Stimulated activated CD4-positive, alpha-beta T cell treated with anti-CD3 and anti-CD28 coated beads, TNF-alpha, amount 100 ng/mL, for 48 hours (primary cell): ENCODE results near the gene IWS1.
"Not testable (repeated sequence)": the region's sequence is repeated elsewhere in the genome, so short reads cannot be mapped to it uniquely, and the experiment has no call there.

Experiments
- DNase-seq, 3 donors: peaks; one replicate each; pipeline ENCODE4 v3.0.0-alpha.2; 2020; ENCODE audit warnings: low read depth in 3 of 3

Gene IWS1

DNA sequence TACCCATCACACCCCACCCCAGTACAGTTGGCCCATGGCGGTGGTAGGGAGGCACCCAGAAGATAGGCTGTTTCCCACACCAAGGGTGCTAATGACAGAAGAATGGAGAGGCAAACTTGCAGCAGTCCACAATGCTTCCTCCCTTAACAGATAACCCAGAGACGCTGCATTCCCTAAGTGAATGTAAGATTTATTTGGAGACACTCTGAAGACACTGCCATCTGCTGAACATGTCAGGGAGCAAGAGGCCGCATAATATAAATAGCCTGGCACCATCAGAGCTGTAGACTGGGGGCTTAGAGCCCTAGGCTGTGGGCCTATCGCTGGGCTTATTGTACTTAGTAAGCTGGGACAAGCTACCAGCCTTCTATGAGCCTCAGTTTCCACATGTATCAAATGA is 2.2 kb upstream of the IWS1 start:
- no peak for DNase-seq

DNA sequence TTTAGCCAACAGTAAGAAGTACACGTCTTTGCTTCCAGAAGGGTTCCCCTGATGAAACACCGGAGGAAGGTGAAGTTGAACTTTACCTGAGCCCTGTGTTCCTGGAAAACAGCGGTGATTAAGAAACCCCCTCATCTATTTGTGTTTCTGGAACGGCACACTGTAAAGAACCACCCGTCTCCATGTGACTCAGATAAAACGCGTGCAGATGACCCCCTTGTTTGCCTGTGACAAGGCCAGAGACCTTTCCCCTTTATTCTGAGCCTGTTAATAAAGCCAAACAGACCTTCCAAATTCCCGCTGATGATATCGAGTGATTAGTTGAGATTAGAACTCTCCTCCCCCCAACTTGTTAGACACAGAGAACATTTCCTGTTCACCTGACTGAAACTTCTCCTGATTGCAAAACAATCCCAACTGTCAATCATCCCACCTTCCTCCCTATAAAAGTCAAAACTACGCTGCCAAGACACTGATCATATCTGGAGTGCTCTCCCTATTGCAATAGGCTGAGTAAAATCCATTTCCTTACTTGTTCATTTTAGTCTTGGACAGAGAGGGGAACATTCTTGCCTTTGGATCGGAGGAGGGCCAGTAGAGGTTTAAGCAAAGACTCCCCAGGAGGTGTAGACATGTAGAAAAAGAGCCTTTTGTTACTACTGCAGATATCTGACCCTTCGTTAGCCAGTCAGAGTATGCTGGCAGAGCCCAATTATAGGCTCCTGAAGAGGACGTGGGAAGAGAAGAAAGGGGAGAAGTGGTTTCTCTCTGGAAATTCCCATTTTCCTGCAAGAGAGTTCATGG is 914 bp upstream of the IWS1 start:
- peak in 1 of 3 donors; percentile 9 for DNase-seq

DNA sequence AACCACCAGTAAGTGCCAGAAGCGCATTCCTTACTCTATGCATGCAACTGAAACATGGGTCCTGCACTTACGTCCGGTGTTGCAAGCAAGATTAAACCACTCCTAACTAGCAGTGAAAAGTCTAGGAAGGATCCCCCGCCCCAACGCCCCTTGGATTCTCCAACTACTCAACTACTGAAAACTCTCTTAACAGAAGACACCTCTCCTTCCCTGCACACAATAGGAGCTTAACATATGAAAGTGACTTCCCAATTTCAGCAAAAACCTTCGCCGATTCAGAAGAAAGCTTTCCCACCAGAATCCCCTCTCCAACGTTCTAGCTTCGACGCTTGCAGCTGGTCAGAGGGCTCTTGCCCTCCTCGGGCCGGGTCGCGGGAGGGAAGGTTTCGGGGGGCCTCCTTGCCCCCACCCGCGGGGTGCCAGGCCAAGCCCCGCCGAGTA is 578 bp downstream of the IWS1 start:
- DNase-seq, result peak in 1 of 3 donors; percentile 6

DNA sequence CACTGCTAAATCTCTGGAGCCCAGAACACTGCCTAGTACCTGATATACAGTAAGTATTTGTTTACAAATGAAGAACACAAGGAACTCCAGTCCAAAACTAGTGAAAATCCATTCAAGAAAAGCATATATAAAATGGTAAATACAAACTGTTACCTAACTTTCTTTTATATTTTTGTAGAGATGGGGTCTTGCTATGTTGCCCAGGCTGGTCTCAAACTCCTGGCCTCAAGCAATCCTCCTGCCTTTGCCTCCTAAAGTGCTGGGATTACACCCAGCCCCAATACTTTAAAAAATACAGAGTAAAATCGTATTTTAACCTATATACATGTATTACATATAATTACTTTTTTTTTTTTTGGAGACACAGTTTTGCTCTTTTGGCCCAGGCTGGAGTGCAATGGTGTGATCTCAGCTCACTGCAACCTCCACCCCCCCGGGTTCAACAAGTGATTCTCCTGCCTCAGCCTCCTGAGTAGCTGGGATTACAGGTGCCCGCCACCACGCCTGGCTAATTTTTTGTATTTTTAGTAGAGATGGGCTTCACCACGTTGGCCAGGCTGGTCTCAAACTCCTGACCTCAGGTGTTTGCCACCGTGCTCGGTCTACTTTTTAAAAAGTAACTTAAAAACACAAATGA is 2.0 kb downstream of the IWS1 start:
- not testable (repeated sequence) for DNase-seq

DNA sequence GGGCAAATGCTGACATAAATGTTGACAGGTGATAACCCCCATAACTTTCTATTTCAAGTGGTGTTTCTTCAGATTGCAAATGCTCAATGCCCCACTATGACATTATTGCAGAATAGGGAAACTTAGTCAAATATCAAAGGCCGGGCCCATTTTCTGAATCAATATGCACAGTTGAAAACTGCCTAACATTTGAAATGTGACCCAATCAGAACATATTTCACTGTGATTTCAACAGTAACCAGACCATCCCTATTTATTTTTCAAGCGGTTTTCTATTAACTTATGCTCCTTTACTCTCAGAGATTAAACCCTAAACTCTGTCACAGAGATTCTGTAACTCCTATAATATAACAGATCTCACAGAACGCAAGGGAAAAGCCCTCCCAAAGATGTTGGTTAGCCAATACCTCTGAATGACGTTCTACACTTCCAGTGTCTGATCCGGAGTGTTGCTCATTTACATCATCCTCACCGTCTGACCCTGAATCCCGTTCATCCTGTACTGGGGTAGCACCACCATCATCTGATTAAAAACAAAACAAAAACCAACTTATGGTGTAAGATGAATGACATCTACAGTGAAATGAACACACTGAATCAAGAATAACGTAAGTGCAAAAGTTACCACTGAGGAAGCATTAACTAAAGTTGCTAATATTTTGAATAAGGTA is 2.9 kb downstream of the IWS1 start:
- no peak for DNase-seq

DNA sequence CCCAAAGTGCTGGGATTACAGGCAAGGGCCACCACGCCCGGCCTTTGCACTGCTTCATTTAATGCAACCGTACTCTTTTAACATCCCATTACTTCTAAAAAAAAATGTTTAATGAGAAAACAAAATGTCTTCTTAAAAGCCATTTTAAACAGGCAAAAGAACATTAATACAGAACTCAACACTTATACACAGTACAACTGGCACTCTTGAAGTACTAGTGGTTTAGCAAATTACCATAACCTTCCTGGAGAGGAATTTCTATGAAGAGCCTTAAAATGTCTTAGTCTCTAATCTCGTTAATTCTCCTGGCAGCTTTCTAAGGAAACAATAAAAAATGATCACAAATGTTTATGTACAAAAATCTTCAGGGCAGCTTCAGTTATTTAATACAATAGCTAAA is 5.9 kb downstream of the IWS1 start:
- no peak for DNase-seq

DNA sequence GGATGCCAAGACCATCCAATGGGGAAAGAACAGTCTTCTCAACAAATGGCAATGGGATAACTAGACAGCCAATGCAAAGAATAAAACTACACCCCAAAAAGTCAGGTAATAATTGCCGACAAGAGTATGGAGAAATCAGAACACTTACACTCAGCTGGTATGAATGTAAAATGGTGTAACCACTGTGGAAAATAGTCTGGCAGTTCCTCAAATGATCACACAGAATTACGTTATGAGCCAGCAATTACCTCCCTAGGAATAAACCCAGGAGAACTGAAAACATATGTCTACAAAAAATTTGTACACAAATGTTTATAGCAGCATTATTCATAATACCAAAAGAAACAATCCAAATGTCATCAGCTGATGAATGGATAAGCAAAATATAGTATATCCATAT is 8.8 kb downstream of the IWS1 start:
- no peak for DNase-seq

DNA sequence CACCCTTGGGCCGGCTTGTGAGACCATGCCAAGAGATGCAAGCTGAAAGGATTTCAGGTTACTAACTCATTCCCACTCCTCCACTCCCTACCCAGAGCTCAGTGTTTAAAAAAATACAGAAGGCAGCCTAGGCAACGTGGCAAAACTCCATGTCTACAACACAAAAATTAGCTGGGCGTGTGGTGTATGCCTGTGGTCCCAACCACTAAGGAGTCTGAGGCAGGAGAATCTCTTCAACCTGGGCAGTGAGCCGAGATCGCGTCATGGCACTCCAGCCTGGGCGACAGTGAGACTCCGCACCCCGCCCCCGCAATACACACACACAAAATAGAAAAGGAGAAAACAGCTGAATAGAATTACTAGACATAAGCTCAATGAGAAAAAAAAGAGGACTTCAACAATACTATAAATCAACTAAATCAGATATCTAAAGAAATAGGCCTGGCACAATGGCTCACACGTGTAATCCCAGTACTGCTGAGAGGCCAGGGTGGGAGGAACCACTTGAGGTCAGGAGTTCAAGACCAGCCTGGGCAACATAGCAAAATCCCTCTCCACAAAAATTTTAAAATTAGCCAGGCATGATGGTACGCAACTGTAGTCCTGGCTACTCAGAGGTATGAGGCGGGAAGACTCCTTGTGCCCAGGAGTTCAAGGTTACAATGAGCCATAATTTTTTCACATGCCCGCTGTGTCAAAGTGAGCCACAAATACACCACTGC is 10.1 kb downstream of the IWS1 start:
- DNase-seq, result no peak

DNA sequence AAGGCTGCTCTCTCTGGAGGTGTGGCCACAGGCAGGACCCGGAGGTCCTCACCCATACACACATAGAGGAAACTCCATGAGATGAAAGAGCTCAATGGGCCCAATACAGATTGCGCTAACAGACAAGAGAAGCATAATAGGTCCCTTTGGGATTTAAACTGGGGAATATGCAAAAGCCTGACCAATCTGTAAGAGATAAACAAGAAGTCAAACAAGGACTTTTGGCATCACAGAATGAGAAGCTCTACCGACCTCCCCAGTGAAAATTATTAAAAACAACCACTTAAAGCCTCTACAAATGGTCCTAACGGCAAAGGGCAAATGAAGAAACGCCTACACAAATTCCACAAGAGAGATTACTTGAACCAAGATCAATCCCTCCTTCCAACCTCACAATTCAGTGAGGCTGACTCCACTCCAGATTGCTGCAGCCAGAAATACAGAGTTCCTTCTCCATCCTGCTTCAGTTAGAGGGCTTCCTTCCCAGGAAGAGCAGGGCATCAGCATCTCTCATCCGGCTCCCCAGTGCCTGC is 10.8 kb downstream of the IWS1 start:
- DNase-seq, result no peak

DNA sequence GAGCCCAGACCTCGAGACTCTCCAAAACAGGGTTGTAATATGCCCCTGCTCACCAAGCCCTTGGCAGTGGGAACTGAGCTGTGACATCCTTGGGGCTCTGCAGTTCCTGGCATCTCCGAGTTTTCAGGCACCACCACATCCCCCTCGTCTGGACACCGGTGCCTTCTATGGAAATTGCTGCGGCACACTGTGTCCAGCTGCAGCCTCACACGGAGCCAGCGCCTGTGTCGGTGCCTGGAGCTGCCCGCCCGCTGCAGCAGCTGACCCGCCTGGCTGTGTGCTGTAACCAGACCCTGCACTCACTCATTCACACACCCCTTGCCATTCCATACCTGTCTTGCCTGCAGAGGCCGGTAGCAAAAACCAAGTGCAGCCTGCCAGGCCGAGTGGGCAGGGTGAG is 11.8 kb downstream of the IWS1 start:
- no peak for DNase-seq

DNA sequence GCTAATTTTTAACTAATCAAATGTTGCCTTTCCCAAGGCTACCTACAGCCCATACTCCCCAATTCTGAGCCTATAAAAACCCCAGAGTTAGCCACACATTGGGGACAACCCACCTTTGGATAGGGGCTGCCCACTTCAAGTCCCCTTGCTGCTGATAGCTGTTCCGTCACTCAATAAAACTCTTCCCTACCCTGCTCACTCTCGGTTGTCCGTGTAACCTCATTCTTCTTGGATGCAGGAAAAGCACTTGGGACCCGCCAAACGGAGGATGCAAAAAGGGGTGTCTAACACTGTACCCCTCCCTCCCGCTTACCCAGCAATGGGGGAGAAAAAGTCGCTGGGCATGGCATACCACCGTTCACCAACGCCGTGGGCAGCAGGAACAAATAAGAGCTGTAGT is 12.2 kb downstream of the IWS1 start:
- DNase-seq, result no peak

DNA sequence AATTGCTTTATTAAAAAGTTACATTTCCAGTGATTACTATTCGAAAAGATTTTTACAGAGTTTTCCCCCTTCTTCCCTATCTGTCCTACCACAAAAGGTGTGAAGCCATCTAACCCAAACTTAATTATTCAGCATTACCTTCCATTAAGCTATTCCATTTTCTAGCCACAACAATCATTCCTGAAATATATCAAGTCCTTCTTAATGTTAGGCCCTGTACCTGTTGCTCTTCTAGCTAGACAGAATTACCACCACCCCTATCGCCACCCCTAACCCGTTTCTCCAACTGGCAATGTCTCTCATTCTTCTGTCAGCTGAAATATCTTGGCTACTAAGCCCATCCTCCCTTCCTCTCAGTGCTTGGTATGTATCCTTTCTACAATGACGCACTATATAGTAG is 13.9 kb downstream of the IWS1 start:
- DNase-seq, result no peak

DNA sequence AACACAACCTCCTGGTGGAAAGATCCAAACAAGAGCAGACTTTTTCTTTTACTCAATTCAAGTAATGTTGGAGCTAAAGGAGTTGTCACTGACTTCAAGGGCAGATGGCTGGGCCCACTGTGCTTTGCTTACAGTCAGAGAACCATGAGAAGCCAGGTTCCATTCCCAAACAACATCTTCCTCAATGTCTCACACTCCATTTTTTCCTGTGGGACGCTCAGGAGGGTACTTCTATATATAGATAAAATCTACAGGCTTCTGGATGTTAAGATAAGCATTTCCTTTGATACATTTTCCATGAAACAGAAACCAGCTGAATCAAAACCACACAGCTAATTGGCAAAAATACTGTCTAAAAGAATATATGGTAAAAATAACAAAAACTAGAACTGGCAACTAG is 14.4 kb downstream of the IWS1 start:
- DNase-seq, result no peak

DNA sequence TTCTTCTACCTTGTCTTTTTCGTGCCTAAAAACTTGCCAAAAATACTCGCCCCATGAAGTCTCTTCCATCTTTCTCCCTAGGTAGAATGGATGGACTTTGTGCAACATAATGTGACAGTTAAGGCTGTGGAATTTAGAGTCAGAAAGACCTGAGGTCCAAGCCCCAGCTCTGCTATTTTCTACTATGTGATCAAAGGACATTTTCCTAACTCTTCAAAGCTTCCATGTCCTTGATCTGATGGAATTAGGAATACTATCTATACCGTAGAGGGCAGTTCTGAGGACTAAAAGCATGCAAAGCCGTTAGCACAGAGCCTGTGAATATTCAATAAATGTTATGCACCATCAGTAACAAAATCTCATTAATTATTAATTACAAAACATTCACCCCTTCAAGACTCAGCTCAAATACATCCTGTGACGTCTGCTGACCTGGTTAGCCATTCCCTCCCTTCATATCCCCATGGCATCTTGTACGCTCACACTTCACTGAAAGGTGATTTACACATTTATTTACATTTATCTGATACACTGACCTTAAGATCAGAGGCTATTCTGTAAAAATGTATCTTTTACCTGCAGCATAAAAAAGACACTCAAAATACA is 15.1 kb downstream of the IWS1 start:
- no peak for DNase-seq

DNA sequence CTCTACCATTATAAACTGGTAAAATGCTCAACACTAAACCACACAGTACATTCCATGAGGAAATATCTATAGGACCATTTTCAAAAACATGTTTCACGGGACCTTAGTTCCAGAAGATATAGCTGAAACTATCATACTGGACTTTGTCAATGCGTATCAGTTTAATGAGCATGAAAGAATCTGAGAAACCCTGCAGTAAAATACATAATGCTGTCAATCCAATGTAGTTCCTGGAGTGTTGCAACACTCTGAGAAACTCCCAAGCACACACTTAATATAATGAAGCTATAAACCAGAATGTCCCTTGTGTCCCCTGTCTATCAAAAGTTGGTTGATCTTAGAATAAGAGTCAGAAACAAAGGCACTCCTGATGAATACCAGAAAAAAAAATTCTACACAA is 16.2 kb downstream of the IWS1 start:
- DNase-seq, result no peak

DNA sequence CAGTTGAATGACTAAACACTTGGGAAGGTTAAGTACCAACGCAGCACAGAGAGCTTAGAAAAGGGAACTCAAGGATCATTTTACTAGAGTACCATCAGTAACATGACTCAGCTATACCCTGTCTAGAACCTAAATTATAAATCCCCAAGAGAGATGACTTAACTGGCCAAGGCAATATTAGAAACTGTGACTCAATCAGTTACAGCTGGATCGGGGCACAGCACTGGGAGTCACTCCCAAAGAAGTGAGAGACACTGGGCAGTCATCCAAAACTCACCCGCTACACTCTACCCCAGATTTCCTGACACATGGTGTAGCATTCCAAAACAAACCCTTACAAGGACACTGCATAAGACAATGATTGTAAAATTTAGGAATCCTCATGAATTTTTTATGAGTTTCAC is 17.7 kb downstream of the IWS1 start:
- DNase-seq, result no peak

DNA sequence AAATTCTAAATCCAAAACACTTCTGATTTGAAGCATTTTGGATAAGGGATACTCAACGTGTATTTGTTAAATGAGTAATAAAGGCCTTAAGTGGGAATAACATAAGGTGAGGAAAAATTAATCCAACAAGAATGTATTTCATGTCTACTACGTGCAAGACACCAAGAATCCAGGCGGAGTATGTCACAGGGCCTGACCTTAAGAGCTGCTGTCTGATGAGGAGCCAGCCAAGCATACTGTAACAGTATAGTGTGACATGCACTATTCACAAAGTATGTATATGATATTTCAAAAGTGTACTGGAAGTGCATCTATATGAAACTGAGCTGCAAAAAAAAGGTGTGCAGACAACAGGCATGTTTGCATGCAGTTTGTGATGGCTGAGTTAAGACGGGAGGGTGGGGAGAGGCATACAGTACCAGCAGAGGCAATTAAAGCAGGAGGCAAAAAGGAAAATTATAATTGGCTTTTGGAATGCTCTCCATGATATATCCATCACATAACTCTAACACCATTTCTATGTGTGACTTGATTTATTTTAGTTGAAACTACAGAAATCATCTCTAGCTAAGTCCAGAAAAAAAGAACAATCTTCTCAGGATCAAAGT is 18.2 kb downstream of the IWS1 start:
- no peak for DNase-seq

DNA sequence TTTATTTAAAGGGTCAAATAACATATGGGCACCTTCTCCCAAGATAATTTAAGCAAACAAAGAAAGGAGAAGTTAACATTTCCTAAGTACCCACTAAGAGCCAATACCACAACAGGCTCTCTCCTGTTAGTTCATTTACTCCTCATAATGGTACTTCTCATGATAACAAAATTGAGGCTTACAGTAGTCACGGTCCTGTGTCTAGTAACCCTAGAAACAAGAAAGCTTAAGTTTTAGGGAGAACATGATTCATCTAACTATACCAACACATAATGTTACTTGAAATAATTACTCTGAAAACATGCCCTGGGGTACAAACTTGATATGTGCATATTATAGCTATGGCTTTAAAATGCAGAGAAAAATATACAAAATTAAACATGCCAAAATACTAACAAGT is 19.8 kb downstream of the IWS1 start:
- no peak for DNase-seq

DNA sequence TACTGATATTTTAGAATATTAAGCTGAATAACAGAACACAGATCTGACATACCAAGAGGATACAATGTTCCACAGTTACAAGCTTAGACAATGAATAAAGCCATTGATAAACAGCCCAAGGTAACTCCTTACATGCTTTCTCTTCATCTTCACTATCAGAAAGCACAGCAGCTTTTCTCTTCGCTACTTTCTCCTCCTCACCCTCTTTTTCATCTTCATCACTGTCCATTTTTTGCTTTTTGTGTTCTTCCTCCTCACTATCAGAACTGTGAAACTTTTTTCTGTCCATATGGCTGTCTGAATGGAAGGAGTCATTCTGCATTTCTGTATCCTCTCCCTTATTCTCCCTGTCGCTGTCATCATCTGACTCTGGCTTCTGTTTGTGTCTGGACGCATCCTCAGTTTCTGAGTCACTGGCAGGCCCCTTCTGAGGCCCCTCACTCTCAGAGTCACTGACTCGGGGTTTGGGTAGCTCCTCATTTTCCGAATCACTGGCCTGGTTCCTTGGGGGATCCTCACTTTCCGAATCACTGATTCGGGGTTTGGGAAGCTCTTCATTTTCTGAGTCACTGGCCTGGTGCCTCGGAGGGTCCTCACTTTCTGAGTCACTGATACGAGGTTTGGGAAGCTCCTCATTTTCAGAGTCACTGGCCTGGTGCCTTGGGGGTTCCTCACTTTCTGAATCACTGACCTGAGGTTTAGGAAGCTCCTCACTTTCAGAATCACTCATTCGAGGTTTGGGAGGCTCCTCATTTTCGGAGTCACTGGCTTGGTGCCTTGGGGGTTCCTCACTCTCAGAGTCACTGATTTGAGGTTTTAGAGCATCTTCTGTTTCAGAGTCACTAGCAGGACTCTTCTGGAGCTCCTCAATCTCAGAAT is 21.5 kb downstream of the IWS1 start:
- DNase-seq, result no peak

DNA sequence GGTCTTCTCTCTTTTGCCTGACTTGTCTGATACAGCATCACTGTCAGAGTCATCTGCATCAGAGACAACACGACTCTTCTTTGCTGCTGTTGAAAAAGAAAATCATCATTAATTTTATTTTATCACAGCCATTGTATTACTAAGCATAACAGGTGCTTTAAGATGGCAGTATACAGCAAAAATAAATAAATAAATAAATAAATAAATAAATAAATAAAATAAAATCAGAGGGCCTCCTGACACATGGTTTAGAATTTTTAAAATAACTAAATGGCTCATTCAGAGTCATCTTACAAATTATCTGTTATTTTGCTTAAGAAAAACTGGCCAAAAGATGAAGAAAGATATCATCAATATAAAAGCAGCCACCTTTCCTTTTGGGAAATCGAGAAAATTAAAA is 22.8 kb downstream of the IWS1 start:
- no peak for DNase-seq
